Stimulated activated CD8-positive, alpha-beta memory T cell treated with anti-CD3 and anti-CD28 coated beads, Interleukin-2, amount 100 ng/mL, for 48 hours (primary cell): Measurements from ENCODE around the gene YIPF3.
A peak's percentile ranks its signal among the peaks of the same experiment; 100 is the strongest.
"Not testable (repeated sequence)": the region's sequence is repeated elsewhere in the genome, so short reads cannot be mapped to it uniquely, and the experiment has no call there.

Experiments
- DNase-seq, 2 donors: peaks; one replicate each; pipeline ENCODE4 v3.0.0-alpha.2; 2020; ENCODE audit warnings: low read depth in 2 of 2

The YIPF3 gene

DNA sequence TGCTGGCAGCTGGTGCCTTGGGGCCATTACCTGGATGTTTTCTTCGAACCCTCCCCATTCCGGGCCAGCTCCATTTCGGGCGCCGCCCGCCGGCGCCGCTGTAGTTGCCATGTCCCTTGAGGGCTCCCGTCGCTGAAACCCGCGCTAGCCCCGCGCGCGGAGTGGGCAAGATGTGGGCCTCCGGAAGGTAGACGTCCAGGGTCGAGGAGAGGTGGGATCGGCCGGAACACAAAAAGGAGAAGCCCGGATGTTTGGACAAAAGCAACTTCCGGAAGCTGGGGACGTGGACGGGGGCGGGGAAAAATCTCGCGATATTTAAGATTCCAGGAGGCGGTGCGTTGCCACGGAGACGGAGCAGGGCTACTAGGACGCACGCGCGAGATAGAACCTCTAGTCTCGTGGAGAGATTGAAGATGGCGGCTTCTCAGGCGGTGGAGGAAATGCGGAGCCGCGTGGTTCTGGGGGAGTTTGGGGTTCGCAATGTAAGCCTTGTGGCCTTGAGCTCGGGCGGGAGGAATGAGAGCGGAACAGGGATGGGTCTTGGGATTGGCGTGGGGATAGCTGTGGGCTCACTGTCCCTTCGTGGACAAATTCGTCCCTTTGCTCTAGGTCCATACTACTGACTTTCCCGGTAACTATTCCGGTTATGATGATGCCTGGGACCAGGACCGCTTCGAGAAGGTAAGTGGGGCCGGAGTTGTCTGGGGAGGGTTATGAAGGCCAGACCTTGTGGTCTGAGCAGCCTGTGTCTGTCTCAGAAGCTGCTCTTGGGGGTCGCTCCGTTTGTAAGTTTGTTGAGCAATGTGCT, at the start of gene YIPF3, which contains the start of gene POLR1C:
Gene YIPF3, minus strand, starts transcription at position 230 of the 808 bp plus-strand sequence. Its CDS starts 119 bp downstream, at position 111.
Gene POLR1C, plus strand, starts transcription at position 393 of the 808 bp plus-strand sequence. Its CDS starts 21 bp downstream, at position 414.
- peak; percentile 89 to 97 for DNase-seq

GRCh38 chr6:43559328-43559727, 42.6 kb upstream of the YIPF3 start:
- no peak for DNase-seq

DNA sequence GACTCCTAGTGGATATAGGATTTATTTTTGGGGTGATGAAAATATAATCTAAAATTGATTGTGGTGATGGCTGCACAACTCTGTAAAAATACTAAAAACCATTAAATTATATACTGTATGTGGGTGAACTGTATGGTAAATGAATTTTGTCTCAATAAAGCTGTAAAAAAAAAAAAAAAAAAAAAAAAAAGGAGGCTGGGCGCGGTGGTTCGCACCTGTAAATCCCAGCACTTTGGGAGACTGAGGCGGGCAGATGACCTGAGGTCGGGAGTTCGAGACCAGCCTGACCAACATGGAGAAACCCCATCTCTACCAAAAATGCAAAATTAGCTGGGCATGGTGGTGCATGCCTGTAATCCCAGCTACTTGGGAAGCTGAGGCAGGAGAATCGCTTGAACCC, 40.9 kb upstream of the YIPF3 start:
- not testable (repeated sequence) for DNase-seq

DNA sequence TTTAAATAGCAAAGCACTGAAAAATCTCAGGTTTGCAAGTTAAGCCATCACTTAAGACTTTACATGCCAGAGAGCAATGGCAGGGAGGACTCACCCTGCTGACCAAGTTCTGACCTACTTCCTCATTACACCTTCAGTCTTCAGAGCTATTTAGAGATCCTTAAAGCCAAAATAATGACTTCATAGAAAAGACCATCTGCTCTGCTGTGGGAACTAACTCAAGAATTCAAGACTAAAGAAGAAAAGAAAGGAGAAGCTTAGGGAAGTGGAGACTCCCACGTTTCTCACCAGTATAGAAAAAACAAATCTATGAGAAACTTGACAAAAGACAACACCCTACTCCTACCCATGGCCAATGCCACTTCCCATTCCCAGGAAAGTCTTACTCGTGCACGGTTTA, 30.5 kb upstream of the YIPF3 start:
- no peak for DNase-seq

GRCh38 chr6:43544461-43544860, 27.7 kb upstream of the YIPF3 start:
- DNase-seq, result no peak

- no peak for DNase-seq
These were observed 25.2 kb upstream of the YIPF3 start for GRCh38 chr6:43541774-43542471.

DNA sequence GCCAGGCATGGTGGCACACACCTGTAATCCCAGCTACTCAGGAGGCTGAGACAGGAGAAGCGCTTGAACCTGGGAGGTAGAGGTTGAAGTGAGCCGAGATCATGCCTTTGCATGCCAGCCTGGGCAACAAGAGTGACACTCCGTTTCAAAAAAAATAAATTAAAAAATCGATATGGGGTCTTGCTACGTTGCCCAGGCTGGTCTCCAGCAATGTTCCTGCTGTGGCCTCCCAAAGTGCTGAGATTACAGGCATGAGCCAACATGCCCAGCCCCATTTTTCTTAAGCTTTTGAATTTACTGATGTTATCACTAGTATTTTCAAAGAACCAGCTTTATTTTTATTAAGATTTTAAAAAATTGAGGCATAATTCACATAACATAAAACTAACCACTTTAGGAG, 23.8 kb upstream of the YIPF3 start:
- DNase-seq, result no peak

DNA sequence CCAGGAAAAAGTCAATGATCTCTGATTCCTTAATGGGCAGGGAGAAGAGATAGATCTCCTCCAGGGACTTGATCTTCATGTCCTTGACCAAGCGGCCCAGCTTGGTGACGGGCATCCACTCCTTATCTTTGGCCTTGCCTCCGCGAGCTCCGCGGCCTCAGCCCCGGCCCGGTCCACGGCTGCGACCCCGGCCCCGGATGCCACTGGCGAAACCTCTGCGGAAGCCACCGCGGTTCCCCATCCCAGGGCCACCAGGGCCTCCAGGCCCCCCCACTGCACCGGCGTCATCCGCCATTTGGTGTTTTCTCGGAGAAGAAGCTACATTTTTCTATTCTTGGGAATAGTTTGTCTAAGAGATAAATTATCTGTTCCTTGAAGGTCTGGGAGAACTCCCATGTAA, 22.7 kb upstream of the YIPF3 start:
- not testable (repeated sequence) for DNase-seq

DNA sequence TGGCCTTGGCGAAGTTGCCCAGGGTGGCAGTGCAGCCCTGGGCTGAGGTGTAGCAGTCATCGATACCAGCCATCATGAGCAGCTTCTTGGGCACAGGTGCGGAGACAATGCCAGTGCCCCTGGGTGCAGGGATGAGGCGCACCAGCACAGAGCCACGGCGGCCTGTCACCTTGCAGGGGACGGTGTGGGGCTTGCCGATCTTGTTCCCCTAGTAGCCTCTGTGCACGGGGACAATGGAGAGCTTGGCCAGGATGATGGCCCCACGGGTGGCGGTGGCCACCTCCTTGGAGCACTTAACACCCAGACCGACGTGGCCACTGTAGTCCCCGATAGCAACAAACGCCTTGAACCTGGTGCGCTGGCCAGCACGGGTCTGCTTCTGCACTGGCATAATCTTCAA, 22.3 kb upstream of the YIPF3 start:
- DNase-seq, result not testable (repeated sequence)

GRCh38 chr6:43532201-43532600, 15.5 kb upstream of the YIPF3 start:
- DNase-seq, result no peak

- no peak for DNase-seq
These were observed 7.8 kb upstream of the YIPF3 start for GRCh38 chr6:43524483-43524961.

- no peak for DNase-seq
These were observed 6.6 kb upstream of the YIPF3 start for GRCh38 chr6:43523284-43523683.

DNA sequence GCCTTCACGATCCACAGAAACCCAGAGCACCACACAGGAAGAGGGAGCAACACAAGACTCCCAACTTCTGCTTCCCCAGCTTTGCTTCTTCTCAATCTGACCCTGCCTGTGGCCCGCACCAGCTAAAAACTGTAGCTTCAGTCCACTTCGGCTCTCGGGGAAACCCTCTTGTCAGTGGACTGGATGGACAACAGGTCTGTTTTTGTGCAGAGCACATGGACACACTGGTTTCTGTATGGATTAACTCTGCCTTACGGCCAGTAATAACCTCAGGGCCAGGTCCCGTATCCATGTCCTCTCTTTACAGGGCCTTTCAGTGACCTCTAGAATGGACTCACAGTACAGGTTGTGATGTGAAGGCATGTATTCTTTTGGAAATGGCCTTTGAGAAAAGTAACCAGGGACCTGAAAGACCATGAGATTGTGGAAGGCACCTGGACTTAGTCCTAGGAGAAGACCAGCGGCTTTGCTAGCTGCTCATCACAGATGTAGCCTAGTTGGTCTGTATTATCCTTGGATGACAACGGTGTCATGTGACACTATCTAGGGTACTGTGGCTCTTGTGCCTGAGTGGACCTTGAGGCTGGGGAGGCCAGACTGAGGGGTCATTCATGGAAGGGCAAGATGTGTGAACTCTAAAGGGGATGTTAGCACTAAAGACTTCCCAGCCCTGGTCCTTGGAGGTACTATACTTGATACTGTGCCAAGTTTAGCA, 6.0 kb upstream of the YIPF3 start:
- DNase-seq, result no peak

DNA sequence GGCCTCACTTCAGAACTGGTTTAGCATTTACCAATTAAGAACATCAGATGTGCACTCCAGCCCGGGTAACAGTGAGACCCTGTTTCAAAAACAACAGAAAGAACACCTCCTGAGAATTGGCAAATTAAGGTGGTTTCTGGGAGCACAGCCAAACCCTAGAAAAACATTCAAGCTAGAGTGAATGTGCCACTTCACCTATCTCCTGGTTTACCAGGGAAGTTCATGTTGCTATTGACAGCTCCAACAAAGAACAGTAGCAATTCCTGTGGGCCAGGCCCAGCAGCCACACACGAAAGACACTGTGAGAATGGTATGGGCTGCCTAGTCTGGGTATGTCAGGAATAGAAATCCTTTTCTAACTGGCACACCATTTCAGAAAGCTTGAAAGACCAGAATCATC, 5.1 kb upstream of the YIPF3 start:
- DNase-seq, result no peak

DNA sequence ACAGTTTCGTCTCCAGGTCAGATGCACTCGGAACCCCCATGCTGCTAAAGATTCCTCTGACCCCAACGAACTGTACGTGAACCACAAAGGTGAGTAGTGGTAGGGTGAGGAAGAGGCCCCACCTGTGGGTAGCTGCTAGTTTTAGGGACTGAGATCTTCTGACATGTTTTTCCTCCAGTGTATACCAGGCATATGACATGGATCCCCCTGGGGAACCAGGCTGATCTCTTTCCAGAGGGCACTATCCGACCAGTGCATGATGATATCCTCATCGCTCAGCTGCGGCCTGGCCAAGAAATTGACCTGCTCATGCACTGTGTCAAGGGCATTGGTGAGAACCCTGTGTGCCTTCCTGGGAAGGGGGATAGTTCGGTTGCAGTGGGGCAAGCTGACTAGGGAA, 3.4 kb upstream of the YIPF3 start:
- DNase-seq, result no peak

DNA sequence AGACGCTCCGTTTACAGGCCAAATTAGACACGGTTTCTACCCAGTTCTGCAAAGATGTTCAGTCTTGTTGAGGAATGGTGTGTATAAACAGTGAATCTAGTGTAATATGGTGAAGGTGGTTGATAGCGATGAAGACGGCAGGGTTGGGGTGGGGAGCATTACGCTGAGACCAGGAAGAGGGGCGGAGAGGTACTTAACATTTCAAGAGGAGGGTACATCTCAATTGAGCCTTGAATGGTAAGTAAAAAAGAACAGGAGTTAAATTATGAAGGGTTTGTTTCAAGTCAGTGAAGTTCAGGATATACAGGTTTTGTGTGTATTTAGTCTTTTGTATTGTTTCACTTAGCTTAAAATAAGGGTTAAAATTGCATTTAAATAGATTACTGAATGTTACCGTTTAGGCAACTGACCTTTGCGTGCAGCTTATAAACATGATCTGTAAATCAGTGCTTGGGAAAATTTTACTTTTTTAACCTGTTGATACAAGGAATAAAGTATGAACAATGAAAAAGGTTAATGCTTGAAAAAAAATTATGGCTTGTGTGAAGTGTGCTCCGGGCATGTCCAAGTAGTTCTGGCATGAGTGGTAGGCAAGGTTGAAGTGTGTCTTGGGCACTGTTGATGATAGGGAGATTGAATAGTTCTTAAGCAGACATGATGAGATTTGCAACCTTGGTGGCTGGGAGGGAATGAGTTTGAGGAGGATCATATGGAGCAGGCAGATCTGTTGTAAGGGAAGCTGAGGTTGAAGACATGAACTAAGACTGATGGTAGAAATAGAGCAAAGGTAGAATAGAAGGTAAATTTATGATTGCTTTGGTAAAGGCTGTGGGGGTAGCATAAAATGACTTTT, 1.0 kb upstream of the YIPF3 start:
- DNase-seq, result no peak

GRCh38 chr6:43516367-43516696, 394 bp downstream of the YIPF3 start:
- no peak for DNase-seq

- no peak for DNase-seq
These were observed 918 bp downstream of the YIPF3 start for GRCh38 chr6:43515808-43516207.

DNA sequence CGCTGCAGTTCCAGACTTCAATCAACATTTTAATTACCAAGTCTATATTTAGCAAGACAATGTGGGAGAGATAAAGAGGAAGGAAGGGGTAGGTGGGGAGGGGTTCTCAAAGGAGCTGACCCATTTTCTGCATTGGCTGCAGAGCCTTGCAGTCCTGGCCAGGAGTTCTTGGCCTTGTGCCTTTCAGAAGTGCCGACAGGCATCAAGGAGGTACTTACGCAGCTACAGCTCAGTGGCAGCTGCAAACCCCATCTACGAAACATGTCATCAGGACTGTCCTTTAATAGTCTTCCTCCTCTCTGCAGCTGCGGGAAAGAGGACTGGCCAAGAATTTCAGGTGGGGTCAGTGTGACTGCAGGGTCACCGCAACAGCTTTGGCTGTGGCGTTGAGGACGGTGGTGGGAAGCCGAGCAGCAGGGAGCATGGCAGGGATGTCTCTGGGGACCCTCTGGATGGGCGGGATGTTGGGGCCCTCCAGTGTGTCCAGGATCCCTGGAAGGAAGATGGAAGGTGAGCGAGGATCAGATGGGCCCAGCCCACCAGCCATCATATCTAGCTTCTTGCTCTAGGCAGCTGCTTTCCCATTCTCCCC, 4.8 kb downstream of the YIPF3 start:
- no peak for DNase-seq

DNA sequence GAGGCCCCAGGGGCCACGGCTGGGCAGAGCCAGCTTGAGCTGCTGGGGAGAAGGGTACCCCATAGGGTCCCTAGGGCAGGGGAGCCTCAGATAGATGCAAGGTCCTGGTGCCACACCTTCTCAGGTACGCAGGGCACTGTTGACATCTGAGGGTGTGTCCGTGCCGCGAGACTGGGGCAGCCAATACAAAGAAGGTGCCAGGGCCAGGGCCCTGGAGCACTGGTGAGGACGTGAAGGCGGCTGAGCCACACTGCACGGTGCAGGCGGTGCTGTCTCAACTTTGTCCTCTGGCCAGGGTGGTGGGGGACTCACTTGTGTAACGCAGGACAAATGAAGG, 5.9 kb downstream of the YIPF3 start:
- DNase-seq, result no peak
